Adrenal gland (tissue), 5 donors: Measurements from ENCODE around the gene RNF44.

Experiments
- POLR2A ChIP-seq, 2 donors: fragments of 450-650 bp; IDR thresholded peaks; one replicate each; pipeline ENCODE4 v1.6.1; 2017; ENCODE audit warnings: antibody characterized with exemption in 2 of 2, mild to moderate bottlenecking in 2 of 2, moderate library complexity in 1 of 2
- TF ChIP-seq, protein P1 (sequence below), 6 experiments: fragments of 450-650 bp in 4 of 6; fragments of 200-600 bp in 2 of 6; sonication (generic) in 1 of 6; IDR thresholded peaks; 1 replicate in 5 of 6; 2 replicates in 1 of 6; pipeline versions ENCODE4 v1.5.1 to v1.8.0; 2016 to 2021; ENCODE audit warnings: antibody characterized with exemption in 6 of 6, mild to moderate bottlenecking in 2 of 6, moderate library complexity in 1 of 6
- donor health status: DM: no; HTN: no; CAD: no.

DNA sequence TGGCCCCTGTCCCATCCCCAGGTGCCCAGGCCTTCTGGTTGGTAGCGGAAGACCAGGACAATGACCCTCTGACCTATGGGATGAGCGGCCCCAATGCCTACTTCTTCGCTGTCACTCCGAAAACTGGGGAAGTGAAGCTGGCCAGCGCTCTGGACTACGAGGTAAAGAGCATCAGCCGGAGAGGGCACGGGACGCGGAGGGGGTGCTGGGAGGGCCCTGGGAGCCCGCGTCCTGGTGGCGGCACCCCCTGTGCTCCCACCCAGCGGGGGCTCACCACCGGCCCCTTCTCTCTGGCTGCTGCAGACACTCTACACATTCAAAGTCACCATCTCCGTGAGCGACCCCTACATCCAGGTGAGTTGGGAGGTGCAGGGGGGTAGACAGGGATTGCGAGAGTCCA, 31.5 kb upstream of the RNF44 start:
- TF ChIP-seq, protein P1, sequence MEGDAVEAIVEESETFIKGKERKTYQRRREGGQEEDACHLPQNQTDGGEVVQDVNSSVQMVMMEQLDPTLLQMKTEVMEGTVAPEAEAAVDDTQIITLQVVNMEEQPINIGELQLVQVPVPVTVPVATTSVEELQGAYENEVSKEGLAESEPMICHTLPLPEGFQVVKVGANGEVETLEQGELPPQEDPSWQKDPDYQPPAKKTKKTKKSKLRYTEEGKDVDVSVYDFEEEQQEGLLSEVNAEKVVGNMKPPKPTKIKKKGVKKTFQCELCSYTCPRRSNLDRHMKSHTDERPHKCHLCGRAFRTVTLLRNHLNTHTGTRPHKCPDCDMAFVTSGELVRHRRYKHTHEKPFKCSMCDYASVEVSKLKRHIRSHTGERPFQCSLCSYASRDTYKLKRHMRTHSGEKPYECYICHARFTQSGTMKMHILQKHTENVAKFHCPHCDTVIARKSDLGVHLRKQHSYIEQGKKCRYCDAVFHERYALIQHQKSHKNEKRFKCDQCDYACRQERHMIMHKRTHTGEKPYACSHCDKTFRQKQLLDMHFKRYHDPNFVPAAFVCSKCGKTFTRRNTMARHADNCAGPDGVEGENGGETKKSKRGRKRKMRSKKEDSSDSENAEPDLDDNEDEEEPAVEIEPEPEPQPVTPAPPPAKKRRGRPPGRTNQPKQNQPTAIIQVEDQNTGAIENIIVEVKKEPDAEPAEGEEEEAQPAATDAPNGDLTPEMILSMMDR (IDR thresholded peaks at IDR 0.05), result no peak
- no peak for TF ChIP-seq POLR2A (IDR thresholded peaks at IDR 0.05)
